IPS-15b (cell line): ENCODE measurements around the gene MALRD1.
"Not testable (repeated sequence)": the region's sequence is repeated elsewhere in the genome, so short reads cannot be mapped to it uniquely, and the experiment has no call there.

Experiments used
- H3K27me3 ChIP-seq: one replicate; pipeline ENCODE4 v1.6.1; 2013; ENCODE audit warnings: low read length; ENCODE audit not compliant: control insufficient read depth, insufficient read depth
- H3K36me3 ChIP-seq: one replicate; pipeline ENCODE4 v1.6.1; 2013; ENCODE audit warnings: low read length; ENCODE audit not compliant: control insufficient read depth, insufficient read depth
- H3K4me1 ChIP-seq: one replicate; pipeline ENCODE4 v1.6.1; 2013; ENCODE audit warnings: mild to moderate bottlenecking, low read length; ENCODE audit not compliant: control insufficient read depth, insufficient read depth
- H3K4me3 ChIP-seq: one replicate; pipeline ENCODE4 v1.5.1; 2013; ENCODE audit warnings: low read depth, low read length
- H3K9ac ChIP-seq: one replicate; pipeline ENCODE4 v1.6.1; 2013; ENCODE audit warnings: low read depth, mild to moderate bottlenecking, low read length
- H3K9me3 ChIP-seq: one replicate; pipeline ENCODE4 v1.6.1; 2013; ENCODE audit warnings: mild to moderate bottlenecking, low read length; ENCODE audit not compliant: control insufficient read depth, insufficient read depth

Gene MALRD1

DNA sequence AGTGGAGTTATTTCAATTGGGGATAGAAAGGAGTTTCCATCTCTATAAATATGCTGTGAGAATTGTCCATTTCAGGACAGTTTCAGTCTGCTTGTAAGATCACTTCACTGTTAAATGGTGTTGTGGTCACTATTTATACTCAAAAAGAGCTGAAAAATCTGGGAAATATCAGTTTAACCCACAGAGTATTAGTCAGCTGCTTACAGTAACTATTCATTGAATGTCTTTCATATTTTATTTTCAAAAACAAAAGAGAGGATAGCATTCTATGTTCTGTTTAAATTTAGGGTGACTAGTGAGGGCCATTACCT lies 682.3 kb downstream of the MALRD1 start:
- H3K9me3 ChIP-seq, result no peaks in the 10 kb centered on the region
- H3K4me1 ChIP-seq, result no peaks in the 10 kb centered on the region
- H3K9ac ChIP-seq, result no peak overlapping the region
- H3K27me3 ChIP-seq, result no peaks in the 10 kb centered on the region
- no peaks in the 10 kb centered on the region for H3K36me3 ChIP-seq
- H3K4me3 ChIP-seq, result no peak overlapping the region

DNA sequence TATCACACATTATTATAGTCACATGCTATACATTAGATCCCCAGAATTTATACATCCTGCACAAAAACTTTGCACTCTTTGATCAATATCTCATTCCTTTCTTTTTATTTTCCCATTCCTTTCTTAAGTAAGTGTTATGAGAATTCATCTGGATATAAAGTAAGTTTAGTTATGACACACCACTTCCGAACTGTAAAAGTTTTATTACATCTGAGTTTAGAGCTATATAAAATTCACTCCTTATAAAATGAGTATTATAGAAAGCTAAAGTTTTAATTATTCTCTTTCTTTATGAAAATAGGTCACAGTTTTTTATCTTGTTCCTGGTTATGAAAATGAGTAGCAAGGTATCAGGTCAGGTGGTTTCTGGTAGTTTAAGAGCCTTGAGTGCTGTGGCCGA lies 683.0 kb downstream of the MALRD1 start:
- Histone ChIP-seq H3K36me3 (no peaks in the 10 kb centered on the region), H3K9me3 (no peaks in the 10 kb centered on the region), H3K4me1 (no peaks in the 10 kb centered on the region), H3K27me3 (no peaks in the 10 kb centered on the region), H3K9ac (no peak overlapping the region), H3K4me3 (no peak overlapping the region)

DNA sequence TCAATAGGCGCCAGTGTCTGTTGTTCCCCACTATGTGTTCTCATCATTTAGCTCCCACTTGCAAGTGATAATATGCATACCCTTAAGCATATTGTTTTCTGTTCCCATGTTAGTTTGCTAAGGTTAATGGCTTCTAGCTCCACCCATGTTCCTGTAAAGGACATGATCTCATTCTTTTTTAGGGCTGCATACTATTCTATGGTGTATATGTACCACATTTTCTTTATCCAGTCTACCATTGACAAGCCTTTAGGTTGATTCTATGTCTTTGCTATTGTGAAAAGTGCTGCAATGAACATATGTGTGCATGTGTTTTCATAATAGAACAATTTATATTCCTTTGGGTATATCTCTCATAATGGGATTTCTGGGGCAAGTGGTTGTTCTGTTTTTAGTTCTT lies 689.8 kb downstream of the MALRD1 start:
- Histone ChIP-seq H3K4me1 (no peaks in the 10 kb centered on the region), H3K9me3 (no peaks in the 10 kb centered on the region), H3K9ac (no peak overlapping the region), H3K27me3 (no peaks in the 10 kb centered on the region), H3K4me3 (no peak overlapping the region), H3K36me3 (no peaks in the 10 kb centered on the region)

DNA sequence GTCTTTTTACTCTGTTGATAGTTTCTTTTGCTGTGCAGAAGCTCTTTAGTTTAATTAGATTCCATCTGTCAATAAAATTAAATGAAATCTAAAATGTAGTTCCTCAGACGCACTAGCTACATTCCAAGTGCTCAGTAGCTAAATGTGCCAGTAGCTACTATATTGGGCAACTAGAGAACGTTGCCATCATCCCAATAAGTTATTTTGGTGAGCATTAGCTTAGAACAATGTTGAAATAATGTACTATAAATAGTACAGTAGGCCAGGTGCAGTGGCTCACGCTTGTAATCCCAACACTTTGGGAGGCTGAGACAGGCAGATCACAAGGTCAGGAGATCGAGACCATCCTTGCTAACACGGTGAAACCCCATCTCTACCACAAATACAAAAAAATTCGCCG lies 690.6 kb downstream of the MALRD1 start:
- not testable (repeated sequence) for H3K9ac ChIP-seq, H3K36me3 ChIP-seq, H3K9me3 ChIP-seq, H3K4me1 ChIP-seq, H3K4me3 ChIP-seq, H3K27me3 ChIP-seq

DNA sequence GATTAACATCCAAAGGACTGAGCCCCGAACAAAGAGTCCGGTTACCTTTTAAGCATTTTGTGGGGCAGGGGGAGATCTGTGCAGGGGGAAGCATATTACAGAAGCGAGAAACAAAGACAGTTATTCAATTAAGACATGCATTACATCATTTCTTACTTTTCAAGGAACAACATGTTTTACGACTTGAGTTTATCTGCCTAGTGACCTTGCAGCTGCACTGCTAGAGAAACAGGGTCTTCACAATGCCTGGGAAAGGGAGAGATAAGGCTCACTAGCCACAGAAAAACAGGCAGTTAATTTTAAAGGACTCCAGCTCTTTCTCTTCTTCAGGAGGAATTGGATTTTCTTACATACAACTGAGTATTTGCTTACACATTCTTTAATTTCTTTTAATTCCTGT lies 693.5 kb downstream of the MALRD1 start:
- H3K4me3 ChIP-seq, H3K9ac ChIP-seq, H3K4me1 ChIP-seq, H3K9me3 ChIP-seq, H3K36me3 ChIP-seq, H3K27me3 ChIP-seq: not testable (repeated sequence)

DNA sequence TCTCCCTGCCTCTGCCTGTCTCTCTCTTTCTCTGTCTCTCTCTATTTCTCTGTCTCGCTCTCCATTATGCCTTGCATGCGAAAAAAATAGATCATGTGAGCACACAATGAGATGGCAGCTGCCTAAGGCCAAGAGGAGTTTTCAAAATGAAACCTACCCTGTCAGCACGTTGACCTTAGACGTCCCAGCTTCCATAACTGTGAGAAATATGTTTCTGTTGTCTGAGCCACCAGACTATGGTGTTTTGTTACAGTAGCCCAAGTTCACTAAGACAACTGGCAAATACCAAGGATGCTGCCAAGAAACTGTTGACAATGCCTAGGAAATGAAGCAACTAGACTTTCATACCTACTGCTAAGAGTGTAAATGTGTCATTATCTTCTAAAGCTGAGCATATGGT lies 697.1 kb downstream of the MALRD1 start:
- Histone ChIP-seq H3K4me3 (no peak overlapping the region), H3K9ac (no peak overlapping the region)

DNA sequence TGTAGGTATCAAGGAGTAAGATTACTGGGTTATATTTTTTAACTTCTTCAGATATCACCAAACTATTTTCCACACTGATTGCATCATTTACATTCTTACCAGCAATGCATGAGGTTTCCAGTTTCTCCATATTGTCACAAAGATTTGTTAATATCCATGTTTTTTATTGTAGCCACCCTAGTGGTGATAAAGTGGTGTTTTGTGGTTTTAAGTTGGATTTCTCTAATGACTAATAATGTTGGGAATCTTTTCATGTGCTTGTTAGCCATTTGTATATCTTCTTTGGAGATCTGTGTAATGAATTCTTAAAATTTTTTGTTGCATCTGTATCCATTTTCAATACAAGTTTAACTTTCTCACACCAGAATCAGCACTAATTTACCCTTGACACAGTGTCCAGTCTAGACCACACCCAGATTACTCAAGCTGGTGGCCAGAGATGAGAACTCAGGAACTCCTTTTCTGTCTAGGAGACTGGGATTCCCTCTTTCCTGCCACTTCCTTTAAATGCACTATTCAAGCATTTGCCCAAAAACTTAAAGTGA lies 700.7 kb downstream of the MALRD1 start:
- Histone ChIP-seq H3K27me3 (no peaks in the 10 kb centered on the region), H3K4me1 (no peaks in the 10 kb centered on the region), H3K4me3 (no peak overlapping the region), H3K9me3 (no peaks in the 10 kb centered on the region), H3K9ac (no peak overlapping the region), H3K36me3 (no peaks in the 10 kb centered on the region)

More for the DNA sequence above, 697.1 kb downstream of the MALRD1 start:
- Histone ChIP-seq H3K27me3 (no peaks in the 10 kb centered on the region), H3K4me1 (no peaks in the 10 kb centered on the region), H3K36me3 (no peaks in the 10 kb centered on the region), H3K9me3 (no peaks in the 10 kb centered on the region)

DNA sequence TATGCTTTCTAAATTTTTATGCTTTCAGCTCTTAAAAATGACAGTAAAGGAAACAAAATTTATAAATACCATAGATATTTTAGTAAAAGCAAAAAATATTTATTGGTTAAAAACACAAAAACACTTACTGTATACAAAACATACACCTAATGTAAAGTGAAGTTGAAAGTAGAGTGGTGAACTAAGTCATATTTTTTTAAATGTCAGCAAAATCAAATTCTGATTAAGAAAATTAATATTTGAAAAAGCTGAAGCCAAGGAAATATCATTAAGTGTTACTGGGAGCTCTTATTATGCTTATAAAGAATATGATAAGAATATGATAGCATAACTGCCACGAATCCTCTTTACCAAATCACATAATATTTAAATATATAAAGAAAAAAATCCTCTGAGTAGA lies 702.4 kb downstream of the MALRD1 start:
- Histone ChIP-seq H3K9ac (no peak overlapping the region), H3K4me1 (no peaks in the 10 kb centered on the region), H3K4me3 (no peak overlapping the region), H3K9me3 (no peaks in the 10 kb centered on the region), H3K27me3 (no peaks in the 10 kb centered on the region), H3K36me3 (no peaks in the 10 kb centered on the region)

DNA sequence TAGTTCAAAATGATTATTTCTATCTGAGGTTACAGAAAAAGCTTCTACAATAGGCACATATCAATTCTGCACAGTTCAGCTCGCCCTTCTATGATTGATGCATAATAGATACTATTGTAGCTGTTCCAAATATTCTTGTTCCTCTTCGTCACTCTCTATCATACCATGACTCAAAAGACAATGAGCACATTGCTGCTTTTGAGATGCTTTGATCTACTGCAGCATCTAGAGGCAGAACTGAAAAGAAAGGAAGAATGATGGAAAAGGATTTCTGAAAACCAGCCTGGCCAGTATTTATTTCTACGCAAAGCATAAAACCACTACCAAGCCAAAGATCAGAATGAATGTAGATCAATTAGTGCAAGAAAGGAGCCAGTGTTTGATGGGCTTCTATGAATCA lies 708.3 kb downstream of the MALRD1 start:
- Histone ChIP-seq H3K4me3 (no peak overlapping the region), H3K36me3 (no peaks in the 10 kb centered on the region), H3K4me1 (no peaks in the 10 kb centered on the region), H3K27me3 (no peaks in the 10 kb centered on the region), H3K9me3 (no peaks in the 10 kb centered on the region), H3K9ac (no peak overlapping the region)

DNA sequence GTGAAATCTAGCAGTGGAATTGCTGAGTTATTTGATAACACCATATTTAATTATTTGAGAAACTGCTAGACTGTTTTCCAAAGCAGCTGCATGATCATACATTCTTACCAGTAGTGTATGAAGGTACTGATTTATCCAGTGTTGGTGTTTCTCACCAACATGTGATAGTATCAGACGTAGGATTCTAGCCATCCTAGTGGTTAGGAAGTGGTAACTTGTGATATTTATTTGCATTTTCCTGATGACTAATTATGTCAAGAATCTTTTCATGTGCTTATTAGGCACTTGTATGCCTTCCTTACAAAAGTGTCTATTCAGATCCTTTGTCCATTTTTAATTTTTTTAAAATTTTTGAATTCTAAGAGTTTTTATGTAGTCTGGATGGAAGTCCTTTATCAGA lies 713.4 kb downstream of the MALRD1 start:
- H3K9ac ChIP-seq, result no peak overlapping the region
- no peaks in the 10 kb centered on the region for H3K4me1 ChIP-seq
- no peak overlapping the region for H3K4me3 ChIP-seq
- H3K9me3 ChIP-seq, result no peaks in the 10 kb centered on the region
- H3K27me3 ChIP-seq, result no peaks in the 10 kb centered on the region
- no peaks in the 10 kb centered on the region for H3K36me3 ChIP-seq

DNA sequence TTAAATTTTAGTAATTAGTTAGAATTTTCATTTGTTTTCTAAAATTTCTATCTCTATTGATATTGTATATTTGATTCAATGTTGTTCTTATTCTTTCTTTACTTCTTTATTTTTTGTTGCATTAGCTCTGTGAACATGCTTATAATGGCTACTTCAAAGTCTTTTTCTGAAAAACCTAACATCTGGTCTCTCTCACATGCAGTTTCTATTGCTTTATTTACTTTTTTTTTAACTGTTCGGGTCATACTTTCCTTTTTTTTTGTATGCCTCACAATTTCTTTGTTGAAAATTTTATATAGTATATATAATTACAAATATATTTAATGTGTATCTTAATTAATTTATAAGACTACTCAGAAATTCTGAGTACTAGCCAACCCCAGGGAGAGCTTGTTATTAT lies 715.5 kb downstream of the MALRD1 start:
- Histone ChIP-seq H3K27me3 (no peaks in the 10 kb centered on the region), H3K4me3 (no peak overlapping the region), H3K9me3 (no peaks in the 10 kb centered on the region), H3K36me3 (no peaks in the 10 kb centered on the region), H3K9ac (no peak overlapping the region), H3K4me1 (no peaks in the 10 kb centered on the region)

DNA sequence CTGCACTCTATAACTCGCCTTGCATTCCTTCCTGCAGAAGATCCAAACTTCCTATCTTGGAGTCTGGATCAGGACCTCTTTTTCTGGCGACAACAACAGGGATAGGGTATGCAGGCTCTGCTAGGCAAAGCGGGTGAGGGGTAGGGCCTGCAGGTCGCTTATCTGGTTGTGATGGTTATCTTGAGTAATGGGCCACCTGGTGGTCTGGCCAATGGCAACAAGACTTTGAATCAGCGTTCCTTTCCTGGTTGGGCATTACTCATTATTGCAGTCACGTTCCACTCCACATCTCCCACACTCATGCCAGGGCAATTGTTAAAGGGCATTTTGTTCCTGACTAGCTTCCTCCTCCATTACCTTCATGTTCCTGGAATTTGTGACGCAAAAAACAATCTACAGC lies 719.3 kb downstream of the MALRD1 start:
- Histone ChIP-seq H3K27me3 (no peaks in the 10 kb centered on the region), H3K9ac (no peak overlapping the region), H3K4me1 (no peaks in the 10 kb centered on the region), H3K36me3 (no peaks in the 10 kb centered on the region), H3K4me3 (no peak overlapping the region), H3K9me3 (no peaks in the 10 kb centered on the region)

DNA sequence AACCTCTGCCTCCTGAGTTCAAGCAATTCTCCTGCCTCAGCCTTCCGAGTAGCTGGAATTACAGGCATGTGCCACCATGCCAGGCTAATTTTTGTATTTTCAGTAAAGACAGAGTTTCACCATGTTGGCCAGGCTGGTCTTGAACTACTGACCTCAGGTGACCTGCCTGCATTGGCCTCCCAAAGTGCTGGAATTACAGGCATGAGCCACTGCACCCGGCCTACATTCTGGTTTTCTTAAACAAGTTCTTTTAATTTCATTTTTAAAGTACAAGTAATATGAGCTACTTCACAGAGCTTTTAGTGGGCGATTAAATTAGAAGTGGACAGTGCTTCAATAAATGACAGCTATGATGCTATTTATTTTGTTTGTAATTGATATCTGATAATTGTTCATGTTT lies 721.2 kb downstream of the MALRD1 start:
- H3K4me1 ChIP-seq, H3K4me3 ChIP-seq, H3K36me3 ChIP-seq, H3K9ac ChIP-seq, H3K27me3 ChIP-seq, H3K9me3 ChIP-seq: not testable (repeated sequence)
